ENCODE results near the gene EPC2.

DNA sequence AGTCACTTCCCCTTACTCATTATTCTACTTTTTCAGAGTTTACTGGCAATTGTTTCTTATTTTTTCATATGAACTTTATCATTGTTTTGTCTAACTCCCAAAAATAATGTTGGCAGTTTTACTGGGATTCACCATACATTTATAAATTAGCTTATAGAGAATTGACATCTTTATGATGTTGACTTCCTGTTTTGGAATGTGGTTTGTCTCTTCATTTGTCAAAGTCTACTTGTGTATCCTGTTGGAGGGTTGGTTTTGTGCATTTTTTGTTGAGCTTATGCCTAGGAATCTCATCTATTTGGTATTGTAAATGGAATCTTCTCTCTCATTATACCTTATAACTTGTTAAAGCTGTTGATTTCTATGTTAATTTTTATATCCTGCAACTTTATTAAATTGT, 16.4 kb downstream of the EPC2 start:
- no peak for TF ChIP-seq POLR2A (IDR thresholded peaks at IDR 0.05; ENCODE audit: low read depth, low read length)
- no peak for TF ChIP-seq POLR2AphosphoS5 (IDR thresholded peaks at IDR 0.05; ENCODE audit: low read depth, low read length)
- TF ChIP-seq POU2F2 (IDR thresholded peaks at IDR 0.05; ENCODE audit: low read depth, low read length), result no peak
- no peak for TF ChIP-seq TAF1 (IDR thresholded peaks at IDR 0.05; ENCODE audit: low read depth, low read length)
